AG08396 (cell line): ENCODE results near the gene COL27A1.
"Not testable (repeated sequence)": the region's sequence is repeated elsewhere in the genome, so short reads cannot be mapped to it uniquely, and the experiment has no call there.

Experiments used
- DNase-seq: peaks from one replicate; pipeline ENCODE4 v3.0.0; 2012; ENCODE audit warnings: low spot score, mixed read lengths

The COL27A1 gene

GRCh38 chr9:114184071-114184470, 28.7 kb downstream of the COL27A1 start:
- peak; percentile 39 for DNase-seq

- DNase-seq = no peak
Observed at GRCh38 chr9:114184866-114185265, 29.5 kb downstream of the COL27A1 start.

GRCh38 chr9:114185570-114186490, 30.5 kb downstream of the COL27A1 start:
- DNase-seq = no peak

- DNase-seq = no peak
Observed at GRCh38 chr9:114186605-114187289, 31.4 kb downstream of the COL27A1 start.

- DNase-seq = no peak
Observed at GRCh38 chr9:114187827-114188226, 32.5 kb downstream of the COL27A1 start.

- no peak for DNase-seq
Observed at GRCh38 chr9:114189823-114190562, 34.7 kb downstream of the COL27A1 start.

GRCh38 chr9:114190563-114190905, 35.2 kb downstream of the COL27A1 start:
- DNase-seq = no peak

- not testable (repeated sequence) for DNase-seq
Observed at GRCh38 chr9:114191402-114191801, 36.1 kb downstream of the COL27A1 start.

GRCh38 chr9:114192539-114192938, 37.2 kb downstream of the COL27A1 start:
- DNase-seq = no peak

GRCh38 chr9:114193090-114193489, 37.8 kb downstream of the COL27A1 start:
- no peak for DNase-seq

- no peak for DNase-seq
Observed at GRCh38 chr9:114196117-114196516, 40.8 kb downstream of the COL27A1 start.

GRCh38 chr9:114196979-114197622, 41.8 kb downstream of the COL27A1 start:
- no peak for DNase-seq

- DNase-seq = no peak
Observed at GRCh38 chr9:114198249-114199040, 43.1 kb downstream of the COL27A1 start.

GRCh38 chr9:114200721-114201300, 45.5 kb downstream of the COL27A1 start:
- no peak for DNase-seq

GRCh38 chr9:114202396-114202795, 47.1 kb downstream of the COL27A1 start:
- DNase-seq = no peak

- DNase-seq = no peak
Observed at GRCh38 chr9:114202849-114203248, 47.5 kb downstream of the COL27A1 start.

- DNase-seq = no peak
Observed at GRCh38 chr9:114203410-114204140, 48.2 kb downstream of the COL27A1 start.

GRCh38 chr9:114204265-114204664, 48.9 kb downstream of the COL27A1 start:
- no peak for DNase-seq

GRCh38 chr9:114205171-114206015, 50.1 kb downstream of the COL27A1 start:
- DNase-seq = no peak
